ENCODE measurements around the gene YPEL5. TPM values are rescaled to one million over a fixed set of nuclear protein-coding genes. Genes with fewer than 3 reads are reported as not detected.

The YPEL5 gene
- total RNA-seq, 1 experiment from 2014 or later, result 50.3 TPM

GRCh38 chr2:30192314-30192713 is 45.5 kb downstream of the YPEL5 start:
- Histone ChIP-seq H3K4me3 (no peak overlapping the region), H3K36me3 (no peaks in the 10 kb centered on the region), H3K9me3 (replicated peaks) (0 out of 2 replicates have a peak, but pooled peaks cover 2% of the 10 kb centered on the region), H3K27me3 (no peaks in the 10 kb centered on the region), H3K27ac (no peak overlapping the region), H3K4me1 (no peaks in the 10 kb centered on the region)
- DNase-seq, result no peak

GRCh38 chr2:30193104-30193681 is 46.4 kb downstream of the YPEL5 start:
- no peak for DNase-seq
- Histone ChIP-seq H3K36me3 (no peaks in the 10 kb centered on the region), H3K4me3 (no peak overlapping the region), H3K27me3 (no peaks in the 10 kb centered on the region), H3K4me1 (no peaks in the 10 kb centered on the region), H3K9me3 (replicated peaks) (0 out of 2 replicates have a peak, but pooled peaks cover 2% of the 10 kb centered on the region), H3K27ac (no peak overlapping the region)

GRCh38 chr2:30194421-30194820 is 47.6 kb downstream of the YPEL5 start:
- DNase-seq, result no peak

GRCh38 chr2:30195016-30195415 is 48.2 kb downstream of the YPEL5 start:
- no peaks in the 10 kb centered on the region for H3K27me3 ChIP-seq
- H3K9me3 ChIP-seq (replicated peaks), result no peaks in the 10 kb centered on the region
- H3K27ac ChIP-seq, result no peak overlapping the region
- no peaks in the 10 kb centered on the region for H3K4me1 ChIP-seq
- H3K36me3 ChIP-seq, result no peaks in the 10 kb centered on the region
- no peak overlapping the region for H3K4me3 ChIP-seq
- no peak for DNase-seq

More at GRCh38 chr2:30194421-30194820, 47.6 kb downstream of the YPEL5 start:
- Histone ChIP-seq H3K36me3 (no peaks in the 10 kb centered on the region), H3K9me3 (replicated peaks) (no peaks in the 10 kb centered on the region), H3K4me1 (no peaks in the 10 kb centered on the region), H3K4me3 (no peak overlapping the region), H3K27me3 (no peaks in the 10 kb centered on the region), H3K27ac (no peak overlapping the region)

- no peaks in the 10 kb centered on the region for H3K4me1 ChIP-seq
- no peak overlapping the region for H3K4me3 ChIP-seq
- H3K9me3 ChIP-seq (replicated peaks), result no peaks in the 10 kb centered on the region
- no peaks in the 10 kb centered on the region for H3K36me3 ChIP-seq
- peaks cover 2% of the 10 kb centered on the region; the same call in 1 of the 2 replicates for H3K27me3 ChIP-seq
- no peak for DNase-seq
- H3K27ac ChIP-seq, result no peak overlapping the region
Measured at GRCh38 chr2:30197570-30198192, 50.9 kb downstream of the YPEL5 start.

- Histone ChIP-seq H3K9me3 (replicated peaks) (no peaks in the 10 kb centered on the region), H3K27me3 (peaks cover 3% of the 10 kb centered on the region; the same call in 1 of the 2 replicates)
- no peak for DNase-seq
Measured at GRCh38 chr2:30201990-30202389, 55.2 kb downstream of the YPEL5 start.

GRCh38 chr2:30203156-30203555 is 56.3 kb downstream of the YPEL5 start:
- DNase-seq, result no peak
- Histone ChIP-seq H3K4me3 (no peak overlapping the region), H3K9me3 (replicated peaks) (no peaks in the 10 kb centered on the region), H3K27ac (no peak overlapping the region), H3K4me1 (no peaks in the 10 kb centered on the region; the same call in 1 of the 2 replicates), H3K27me3 (peaks cover 3% of the 10 kb centered on the region; the same call in 1 of the 2 replicates), H3K36me3 (no peaks in the 10 kb centered on the region)

More at GRCh38 chr2:30201990-30202389, 55.2 kb downstream of the YPEL5 start:
- Histone ChIP-seq H3K4me3 (no peak overlapping the region), H3K4me1 (no peaks in the 10 kb centered on the region; the same call in 1 of the 2 replicates), H3K27ac (no peak overlapping the region), H3K36me3 (no peaks in the 10 kb centered on the region)

- no peak for DNase-seq
- Histone ChIP-seq H3K9me3 (replicated peaks) (no peaks in the 10 kb centered on the region), H3K4me3 (no peak overlapping the region), H3K4me1 (no peaks in the 10 kb centered on the region; the same call in 1 of the 2 replicates), H3K36me3 (no peaks in the 10 kb centered on the region), H3K27ac (no peak overlapping the region), H3K27me3 (peaks cover 3% of the 10 kb centered on the region; the same call in 1 of the 2 replicates)
Measured at GRCh38 chr2:30204281-30204680, 57.5 kb downstream of the YPEL5 start.

- Histone ChIP-seq H3K9me3 (replicated peaks) (no peaks in the 10 kb centered on the region), H3K27me3 (peaks cover 3% of the 10 kb centered on the region; the same call in 1 of the 2 replicates), H3K4me3 (no peak overlapping the region), H3K36me3 (no peaks in the 10 kb centered on the region), H3K4me1 (no peaks in the 10 kb centered on the region; the same call in 1 of the 2 replicates), H3K27ac (no peak overlapping the region)
- no peak for DNase-seq
Measured at GRCh38 chr2:30205456-30205855, 58.6 kb downstream of the YPEL5 start.

GRCh38 chr2:30206461-30207430 is 59.9 kb downstream of the YPEL5 start:
- no peak overlapping the region for H3K27ac ChIP-seq
- H3K4me1 ChIP-seq, result no peaks in the 10 kb centered on the region; the same call in 1 of the 2 replicates
- H3K36me3 ChIP-seq, result no peaks in the 10 kb centered on the region
- H3K27me3 ChIP-seq, result peaks cover 3% of the 10 kb centered on the region; the same call in 1 of the 2 replicates
- DNase-seq, result peak in 1 of 2 experiments; percentile 43
- no peak overlapping the region for H3K4me3 ChIP-seq
- H3K9me3 ChIP-seq (replicated peaks), result no peaks in the 10 kb centered on the region

GRCh38 chr2:30208453-30208852 is 61.6 kb downstream of the YPEL5 start:
- no peaks in the 10 kb centered on the region for H3K36me3 ChIP-seq
- H3K27ac ChIP-seq, result no peak overlapping the region
- peak; percentile 76 to 92 for DNase-seq
- no peak overlapping the region for H3K4me3 ChIP-seq
- no peaks in the 10 kb centered on the region; the same call in 1 of the 2 replicates for H3K4me1 ChIP-seq
- H3K9me3 ChIP-seq (replicated peaks), result no peaks in the 10 kb centered on the region
- no peaks in the 10 kb centered on the region; the same call in 1 of the 2 replicates for H3K27me3 ChIP-seq

GRCh38 chr2:30209227-30209626 is 62.4 kb downstream of the YPEL5 start:
- Histone ChIP-seq H3K4me1 (no peaks in the 10 kb centered on the region; the same call in 1 of the 2 replicates), H3K9me3 (replicated peaks) (no peaks in the 10 kb centered on the region), H3K36me3 (no peaks in the 10 kb centered on the region), H3K27me3 (no peaks in the 10 kb centered on the region; the same call in 1 of the 2 replicates), H3K27ac (no peak overlapping the region), H3K4me3 (no peak overlapping the region)
- DNase-seq, result no peak

Measured in SJCRH30 (cell line).